Measurements from ENCODE around the gene SETMAR.
A peak's percentile ranks its signal among the peaks of the same experiment; 100 is the strongest.
"Not testable (repeated sequence)": the region's sequence is repeated elsewhere in the genome, so short reads cannot be mapped to it uniquely, and the experiment has no call there.

SETMAR gene

GRCh38 chr3:4314688-4315087 is 11.5 kb downstream of the SETMAR start:
- DNase-seq: no peak

DNA sequence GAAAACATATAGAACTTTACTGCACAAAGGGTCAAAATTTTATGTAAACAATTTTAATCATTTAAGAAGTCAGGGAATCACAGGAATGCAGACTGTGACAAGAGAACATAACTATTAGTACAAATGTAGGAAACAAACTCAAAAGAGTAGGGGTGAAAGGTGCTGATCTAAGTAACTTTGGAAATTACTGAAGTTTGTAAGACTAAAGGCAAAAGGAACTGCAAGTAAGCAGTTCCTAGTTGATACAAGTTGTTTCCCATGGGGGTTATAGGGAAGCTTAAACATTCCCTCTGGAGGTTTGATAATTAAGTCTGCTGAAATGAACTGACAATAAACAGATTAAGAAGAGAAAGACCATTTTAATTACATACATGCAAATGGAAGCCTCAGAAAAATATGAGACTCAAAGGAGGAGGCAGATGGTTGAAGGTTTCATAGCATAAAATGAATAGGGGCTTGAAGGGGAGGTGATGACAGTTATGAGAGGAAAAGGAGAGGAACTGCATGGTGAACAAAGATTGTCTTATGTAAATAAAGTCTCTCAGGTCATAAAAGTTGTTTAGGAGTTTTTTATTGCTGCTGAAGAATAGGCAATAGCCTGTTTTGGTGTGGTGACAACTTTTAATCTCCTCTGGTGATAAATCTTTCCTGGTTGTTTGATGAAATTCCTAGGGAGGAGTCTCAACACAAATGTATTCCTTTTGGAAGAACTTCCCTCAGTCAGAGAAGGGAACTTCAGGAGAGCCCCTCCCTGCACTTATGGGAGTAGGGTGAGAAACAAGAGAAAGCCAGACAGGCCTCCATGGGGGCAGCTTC is 17.1 kb downstream of the SETMAR start:
- DNase-seq: no peak

DNA sequence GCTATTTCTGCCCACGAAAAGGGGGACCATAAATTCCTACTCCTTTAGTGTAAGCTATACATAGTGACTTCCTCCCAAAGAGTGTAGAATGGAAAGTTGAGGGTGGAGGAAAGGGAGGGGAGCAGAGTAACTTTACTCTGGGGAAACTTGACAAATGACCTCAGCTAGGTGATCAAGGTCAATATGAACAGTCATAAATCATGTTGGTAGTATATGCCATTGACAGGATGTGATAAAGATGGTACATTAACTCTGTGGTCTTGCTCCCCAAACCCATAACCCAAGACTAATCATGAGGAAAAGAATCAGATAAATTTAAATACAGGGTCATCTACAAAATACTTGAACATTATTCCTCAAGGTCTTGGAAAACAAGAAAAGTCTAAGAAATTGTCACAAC is 18.6 kb downstream of the SETMAR start:
- no peak for DNase-seq

- peak; percentile 75 for DNase-seq
These were observed 19.5 kb downstream of the SETMAR start for GRCh38 chr3:4322635-4323034.

- no peak for DNase-seq
These were observed 20.3 kb downstream of the SETMAR start for GRCh38 chr3:4323246-4324027.

GRCh38 chr3:4326868-4327267 is 23.7 kb downstream of the SETMAR start:
- no peak for DNase-seq

GRCh38 chr3:4329806-4330205 is 26.6 kb downstream of the SETMAR start:
- DNase-seq: not testable (repeated sequence)

GRCh38 chr3:4332111-4332510 is 28.9 kb downstream of the SETMAR start:
- DNase-seq: no peak

GRCh38 chr3:4332574-4332973 is 29.4 kb downstream of the SETMAR start:
- DNase-seq: no peak

DNA sequence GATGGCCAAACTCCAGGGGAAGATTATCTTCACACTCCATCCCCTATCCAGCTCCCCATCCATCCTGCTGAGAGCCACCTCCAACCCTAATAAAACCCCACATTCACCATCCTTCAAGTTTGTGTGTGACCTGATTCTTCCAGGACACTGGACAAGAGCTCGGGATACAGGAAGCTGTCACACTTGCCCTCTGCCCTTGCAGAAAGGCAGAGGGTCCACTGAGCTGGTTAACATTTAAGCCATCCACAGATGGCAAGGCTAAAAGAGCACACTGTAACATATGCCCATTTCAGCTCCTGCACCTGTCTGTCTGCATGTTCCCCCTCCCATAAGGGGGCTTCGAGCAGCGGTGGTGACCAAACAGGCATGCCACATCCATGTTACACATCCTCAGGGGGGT is 29.8 kb downstream of the SETMAR start:
- no peak for DNase-seq

DNA sequence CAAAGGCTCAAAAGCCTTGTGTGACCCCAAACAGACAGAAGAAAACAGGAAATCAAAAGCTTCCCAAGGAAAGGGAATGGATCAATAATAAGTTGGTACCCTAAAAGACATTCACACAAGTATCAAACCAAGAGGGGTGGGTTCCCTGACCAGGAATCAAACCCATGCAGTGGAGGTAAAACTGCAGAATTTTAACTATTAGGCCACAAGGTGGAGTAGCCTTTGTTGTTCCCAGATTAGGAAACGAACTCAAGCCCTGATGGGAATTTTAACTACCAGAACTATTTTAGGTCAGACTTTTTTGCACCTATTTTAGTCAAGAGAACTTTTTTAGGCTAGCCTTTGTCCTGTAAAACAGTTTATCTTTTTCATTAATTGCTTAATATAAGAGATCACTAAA is 31.4 kb downstream of the SETMAR start:
- no peak for DNase-seq

DNA sequence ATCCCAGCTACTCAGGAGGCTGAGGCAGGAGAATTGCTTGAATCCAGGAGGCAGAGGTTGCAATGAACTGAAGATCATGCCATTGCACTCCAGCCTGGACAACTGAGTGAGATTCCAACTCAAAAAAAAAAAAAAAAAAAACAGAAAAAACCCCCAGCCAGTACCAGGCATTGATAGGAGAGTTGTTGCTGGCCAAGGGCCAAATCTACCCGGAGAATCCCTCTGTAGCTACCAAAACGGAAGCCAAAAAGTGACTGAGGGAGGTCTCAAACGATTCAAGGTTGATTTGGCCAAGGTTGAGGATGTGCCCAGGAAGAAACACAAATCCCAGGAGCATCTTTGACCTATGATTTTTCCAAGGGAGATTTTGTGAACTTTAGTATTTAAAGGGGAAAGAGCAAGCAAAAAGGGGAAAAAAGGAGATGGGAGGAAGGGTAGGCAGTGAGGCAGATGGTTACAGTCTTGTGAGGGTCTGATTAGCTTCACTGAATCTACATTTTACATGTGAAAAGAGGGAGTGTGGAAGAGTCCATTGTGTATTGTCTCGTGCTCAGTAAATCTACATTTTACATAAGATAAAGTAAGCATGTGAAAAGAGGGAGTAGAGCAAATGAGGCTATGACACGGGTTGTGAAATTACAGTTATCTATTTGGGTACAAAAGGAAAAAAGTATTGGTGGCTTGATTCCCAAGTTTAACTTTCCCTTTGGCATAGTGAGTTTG is 32.8 kb downstream of the SETMAR start:
- no peak for DNase-seq

DNA sequence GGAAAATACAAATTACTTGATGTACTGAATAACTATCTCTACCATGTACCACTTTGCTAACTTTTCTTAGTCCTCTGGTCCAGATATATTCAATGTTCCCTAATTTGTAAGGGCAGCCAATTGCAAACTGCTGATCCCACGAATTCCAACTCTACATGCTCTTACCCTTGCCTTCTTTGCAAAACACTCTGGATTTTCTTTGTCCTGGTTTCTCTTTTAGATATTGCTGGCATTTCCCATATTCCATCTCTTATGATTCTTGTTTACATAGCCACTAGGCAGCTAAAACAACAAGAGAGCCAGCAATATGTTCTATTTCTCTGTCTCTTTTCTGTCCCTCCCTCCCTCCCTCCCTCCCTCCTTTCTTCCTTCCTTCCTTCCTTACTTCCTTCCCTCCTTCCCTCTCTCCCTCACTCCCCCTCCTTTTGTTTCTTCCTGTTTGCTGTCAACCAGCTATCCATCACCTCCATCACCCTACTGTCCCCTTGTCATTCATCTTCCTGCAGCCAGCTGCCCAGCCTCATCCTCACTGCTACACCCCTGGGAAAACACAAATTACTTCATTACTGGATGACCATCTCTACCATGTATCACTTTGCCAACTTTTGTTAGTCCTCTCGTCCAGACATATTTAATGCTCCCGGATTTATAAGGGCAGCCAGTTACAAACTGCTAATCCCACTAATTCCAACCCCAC is 33.8 kb downstream of the SETMAR start:
- DNase-seq: no peak

GRCh38 chr3:4338751-4339150 is 35.6 kb downstream of the SETMAR start:
- no peak for DNase-seq

DNA sequence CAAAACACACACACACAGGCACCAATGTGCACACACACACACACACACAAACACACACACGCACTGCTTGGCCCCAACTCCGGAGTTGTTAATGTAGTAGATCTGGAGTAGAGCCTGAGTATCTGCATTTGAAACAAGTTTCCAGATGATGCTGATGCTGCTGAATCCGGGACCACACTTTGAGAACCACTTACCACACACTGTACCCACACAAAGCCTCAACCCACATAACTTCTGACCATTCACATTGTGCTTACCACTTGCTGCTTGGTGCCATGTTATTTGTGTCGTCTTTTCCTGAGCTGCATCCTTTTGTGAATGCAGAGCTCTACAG is 36.9 kb downstream of the SETMAR start:
- no peak for DNase-seq

DNA sequence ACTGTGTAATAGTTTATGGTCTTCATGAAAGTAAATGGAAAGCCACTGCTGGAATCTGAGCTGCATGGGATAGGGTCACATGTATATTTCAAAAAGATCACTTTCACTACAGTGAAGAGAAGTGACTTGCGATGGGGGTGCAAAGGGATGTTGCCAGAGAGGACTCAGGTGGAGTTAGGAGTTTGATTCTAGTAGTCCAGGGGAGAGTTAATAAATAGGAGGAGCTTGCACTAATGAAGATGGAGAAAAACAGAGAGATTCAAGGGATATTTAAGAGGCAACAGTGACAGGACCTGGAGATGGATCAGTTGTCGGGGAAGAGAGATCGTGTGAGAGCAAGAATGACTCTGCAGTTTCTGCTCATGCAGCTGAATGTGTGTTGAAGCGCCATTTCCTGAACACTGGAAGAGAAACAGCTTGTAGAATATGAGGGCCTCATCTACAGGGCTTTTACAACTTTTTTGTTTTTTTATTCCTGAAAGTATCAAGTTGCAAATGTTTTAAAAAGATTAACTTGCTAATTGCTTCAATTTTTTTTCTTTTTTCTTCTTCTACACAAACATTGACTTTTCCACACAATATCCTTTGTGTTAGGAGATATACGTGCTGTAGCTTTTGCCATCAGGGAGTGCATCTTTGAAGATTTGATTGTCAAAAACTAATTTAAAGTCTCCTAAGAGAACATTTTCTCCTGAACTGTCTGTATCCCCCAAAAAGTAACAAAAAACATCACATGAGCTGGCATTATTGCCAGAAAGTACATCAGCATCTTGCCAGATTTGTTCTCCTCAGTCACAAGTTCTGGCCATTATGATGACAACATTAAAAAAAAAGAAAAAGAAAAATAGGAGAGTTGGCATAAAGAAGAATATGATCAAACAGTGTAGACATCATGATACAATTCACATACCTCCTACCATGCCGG is 37.5 kb downstream of the SETMAR start:
- no peak for DNase-seq

- DNase-seq: no peak
These were observed 38.1 kb downstream of the SETMAR start for GRCh38 chr3:4341336-4341675.

- no peak for DNase-seq
These were observed 40.1 kb downstream of the SETMAR start for GRCh38 chr3:4343258-4343657.

- peak; percentile 40 for DNase-seq
These were observed 47.6 kb downstream of the SETMAR start for GRCh38 chr3:4350789-4351163.

DNA sequence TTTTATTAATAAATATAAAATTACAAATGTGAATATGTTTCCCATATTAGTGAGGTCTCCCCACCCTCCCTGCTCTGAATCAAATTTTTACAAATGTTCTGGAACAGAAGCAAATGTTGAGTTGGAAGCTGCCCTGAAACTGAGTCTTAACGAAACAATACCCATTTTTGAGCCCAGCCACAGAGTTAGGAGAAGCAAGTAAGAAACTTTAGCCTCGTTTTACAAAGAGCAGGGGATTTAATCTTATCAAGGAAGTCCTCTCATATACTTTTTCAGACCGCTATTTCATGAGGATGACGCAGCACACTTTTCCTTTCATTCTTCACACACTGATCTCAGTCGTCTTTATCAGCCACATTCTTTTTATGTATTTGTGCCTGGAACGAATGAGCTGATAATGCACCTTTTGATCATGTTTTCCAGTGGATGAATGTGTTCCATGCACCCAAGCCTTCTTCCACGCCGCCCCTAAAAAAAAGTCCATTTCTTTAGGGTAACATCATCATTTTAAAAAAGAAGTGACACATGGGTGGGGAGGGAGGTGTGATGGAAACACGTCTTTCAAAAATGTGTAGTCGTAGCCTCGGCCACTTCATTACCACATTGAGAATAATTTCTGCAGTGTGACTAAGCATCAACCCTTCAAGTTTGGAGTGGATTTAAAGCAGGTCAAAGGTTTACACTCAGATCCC is 48.1 kb downstream of the SETMAR start:
- no peak for DNase-seq

- no peak for DNase-seq
These were observed 48.7 kb downstream of the SETMAR start for GRCh38 chr3:4351872-4352271.

All from NCI-H446 treated with DMSO at 0.1 percent for 48 hours (cell line).